DMS 273 treated with DMSO at 0.1 percent for 48 hours (cell line): Measurements from ENCODE around the gene BUD13.
"Not testable (repeated sequence)": the region's sequence is repeated elsewhere in the genome, so short reads cannot be mapped to it uniquely, and the experiment has no call there.

Source experiments
- DNase-seq: peaks from one replicate; lab custom pipeline; 2025; lab: John Stamatoyannopoulos, UW

Gene BUD13

GRCh38 chr11:116772443-116773202, at the start of gene BUD13:
Gene BUD13 (minus strand): TSS chr11:116772987. CDS start chr11:116772964, 23 bp downstream.
- DNase-seq = peak; percentile 41

- DNase-seq = no peak
Observed at GRCh38 chr11:116822575-116822974, 49.8 kb upstream of the BUD13 start.

- DNase-seq = no peak
Observed at GRCh38 chr11:116821050-116821918, 48.5 kb upstream of the BUD13 start.

- no peak for DNase-seq
Observed at GRCh38 chr11:116819049-116819448, 46.3 kb upstream of the BUD13 start.

- DNase-seq = no peak
Observed at GRCh38 chr11:116814502-116814901, 41.7 kb upstream of the BUD13 start.

- no peak for DNase-seq
Observed at GRCh38 chr11:116813781-116814471, 41.1 kb upstream of the BUD13 start.

- DNase-seq = no peak
Observed at GRCh38 chr11:116813170-116813569, 40.4 kb upstream of the BUD13 start.

- DNase-seq = no peak
Observed at GRCh38 chr11:116812109-116812508, 39.3 kb upstream of the BUD13 start.

- no peak for DNase-seq
Observed at GRCh38 chr11:116811194-116811593, 38.4 kb upstream of the BUD13 start.

GRCh38 chr11:116808262-116809175, 35.7 kb upstream of the BUD13 start:
- no peak for DNase-seq

- no peak for DNase-seq
Observed at GRCh38 chr11:116807601-116808261, 34.9 kb upstream of the BUD13 start.

- DNase-seq = no peak
Observed at GRCh38 chr11:116804001-116804400, 31.2 kb upstream of the BUD13 start.

GRCh38 chr11:116801662-116802061, 28.9 kb upstream of the BUD13 start:
- not testable (repeated sequence) for DNase-seq

- DNase-seq = no peak
Observed at GRCh38 chr11:116800610-116801009, 27.8 kb upstream of the BUD13 start.

- DNase-seq = no peak
Observed at GRCh38 chr11:116798368-116798767, 25.6 kb upstream of the BUD13 start.

- DNase-seq = no peak
Observed at GRCh38 chr11:116797816-116798215, 25.0 kb upstream of the BUD13 start.

GRCh38 chr11:116796548-116796947, 23.8 kb upstream of the BUD13 start:
- no peak for DNase-seq

GRCh38 chr11:116794851-116795250, 22.1 kb upstream of the BUD13 start:
- DNase-seq = no peak

- DNase-seq = no peak
Observed at GRCh38 chr11:116793772-116794097, 20.9 kb upstream of the BUD13 start.

GRCh38 chr11:116792869-116793771, 20.3 kb upstream of the BUD13 start:
- DNase-seq = no peak
